EL (cell line): ENCODE results near the gene THOC6.

Experiments used
- DNase-seq: peaks from one replicate; pipeline ENCODE4 v3.0.0-alpha.2; 2016

The THOC6 gene

DNA sequence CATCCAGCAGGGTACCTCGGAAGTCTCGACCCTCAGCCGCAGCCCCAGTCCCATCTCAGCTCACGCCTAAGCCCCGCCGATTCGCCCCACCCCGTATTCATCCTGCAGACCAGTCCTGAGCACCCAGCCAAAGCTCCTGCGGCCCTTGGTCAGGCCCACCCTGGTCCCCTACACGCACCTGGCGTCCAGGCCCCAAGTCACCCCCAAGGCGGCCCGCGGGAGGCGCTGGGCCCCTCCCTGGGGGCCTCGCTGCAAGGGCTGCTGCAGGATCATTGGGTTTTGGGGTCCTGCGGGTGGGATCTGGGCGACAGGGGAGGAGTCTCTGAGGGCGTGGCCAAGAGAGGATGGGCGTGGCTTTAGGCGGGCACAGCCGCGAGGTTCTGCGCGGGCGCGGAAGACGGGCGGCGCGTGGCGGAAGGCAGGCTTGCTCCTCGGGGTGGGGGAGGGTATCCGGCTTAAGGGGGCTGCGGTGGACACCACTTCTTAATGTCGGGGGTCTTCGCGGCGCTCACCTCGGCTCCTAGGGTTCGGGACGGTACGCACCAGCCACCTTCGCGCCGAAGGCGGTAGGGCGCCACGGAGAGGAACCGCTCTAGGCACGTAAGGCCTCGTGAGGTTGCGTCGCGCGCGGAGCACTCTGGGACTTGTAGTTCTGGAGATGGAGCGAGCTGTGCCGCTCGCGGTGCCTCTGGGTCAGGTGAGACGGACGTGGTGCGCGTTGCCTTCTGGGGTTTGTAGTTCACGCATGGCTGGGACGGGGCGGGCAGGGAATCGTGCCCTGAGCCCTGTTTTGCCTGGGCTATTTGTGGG is at the start of gene THOC6, which contains the start of gene HCFC1R1:
Gene THOC6 (plus strand): TSS at position 367 of the 810 bp plus-strand sequence. CDS start 292 bp downstream, at position 659.
Gene HCFC1R1 (minus strand): TSS at position 274 of the 810 bp plus-strand sequence. CDS start 1 bp downstream, at position 273.
- DNase-seq, result peak; percentile 97

DNA sequence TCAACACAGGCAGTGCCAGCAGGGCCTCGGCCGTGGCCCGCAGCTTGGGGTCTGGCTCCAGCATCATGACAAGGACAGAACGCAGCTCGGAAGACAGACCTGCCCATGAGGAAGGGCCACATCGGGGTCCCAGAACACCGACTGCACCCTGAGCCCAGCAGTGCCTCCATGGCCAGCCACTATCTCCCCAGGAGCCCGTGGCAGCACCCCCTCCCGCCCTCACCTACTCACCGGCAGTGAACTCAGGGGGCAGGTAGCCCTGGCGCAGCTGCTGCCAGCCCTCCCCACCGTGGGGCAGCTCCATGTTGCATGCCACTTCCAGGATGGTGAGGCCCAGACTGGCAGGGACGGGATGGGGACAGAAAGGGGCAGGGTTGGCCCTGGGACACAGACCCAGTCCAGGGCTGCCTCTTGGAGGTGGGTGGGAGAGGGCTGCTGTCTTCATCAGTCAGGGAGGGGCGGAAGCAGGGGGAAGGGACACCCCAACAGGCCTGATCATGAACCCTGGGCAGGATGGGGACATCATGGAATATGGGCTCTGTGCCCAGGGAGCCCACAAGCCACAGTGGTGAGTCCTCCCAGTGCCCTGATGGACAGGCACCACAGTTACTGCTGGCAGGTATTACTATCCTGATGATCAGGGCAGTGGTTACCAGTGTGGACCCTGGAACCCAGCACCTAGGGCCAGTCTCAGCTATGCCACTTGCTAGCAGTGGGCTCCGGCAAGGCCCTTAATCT is 49.3 kb upstream of the THOC6 start:
- no peak for DNase-seq

DNA sequence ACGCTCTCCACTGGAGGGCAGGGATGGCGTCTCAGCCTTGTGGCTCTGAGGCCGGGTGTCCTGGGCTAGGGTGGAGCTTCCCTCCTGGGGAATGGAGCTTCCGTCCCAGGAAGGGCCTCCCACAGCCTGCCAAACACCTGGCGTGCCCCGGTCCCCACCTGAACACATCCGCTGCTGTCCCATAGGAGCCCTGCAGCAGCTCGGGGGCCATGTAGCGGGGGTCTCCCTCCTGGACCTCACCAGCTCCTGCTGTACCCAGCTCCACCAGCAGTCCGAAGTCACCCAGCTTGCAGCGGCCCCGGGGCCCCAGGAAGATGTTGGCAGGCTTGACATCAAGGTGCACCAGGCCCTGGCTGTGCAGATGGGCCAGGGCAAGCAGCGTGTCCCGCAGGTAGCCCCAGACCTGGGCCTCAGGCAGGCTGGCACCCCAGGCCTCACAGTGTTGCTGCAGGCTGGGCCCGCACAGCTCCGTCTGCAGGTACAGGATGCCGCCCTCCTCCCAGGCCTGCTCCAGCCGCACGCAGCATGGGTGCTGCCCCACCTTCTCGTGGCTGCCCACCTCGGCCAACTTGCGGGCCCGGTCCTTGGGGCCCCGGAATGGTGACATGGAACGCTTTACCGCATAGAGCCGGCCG is 48.6 kb upstream of the THOC6 start:
- no peak for DNase-seq

DNA sequence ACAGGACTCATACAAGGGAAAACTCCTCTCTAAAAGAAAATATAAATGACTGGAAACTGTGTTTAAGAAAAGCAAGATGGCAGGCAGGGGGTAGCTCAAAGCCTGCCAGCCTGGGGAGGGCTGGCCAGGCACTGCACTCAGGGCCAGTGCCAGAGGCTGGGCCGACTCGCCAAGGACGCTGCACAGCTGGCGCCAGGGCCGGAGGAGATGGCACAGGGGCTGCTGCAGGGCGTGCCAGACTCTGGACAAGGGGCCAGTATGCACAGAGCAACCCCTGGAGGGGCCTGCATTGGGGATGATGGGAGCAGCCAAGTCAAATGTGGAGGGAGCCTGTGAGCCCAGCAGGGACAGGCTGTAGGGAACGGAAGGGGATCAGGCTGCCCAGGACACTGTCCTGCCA is 47.6 kb upstream of the THOC6 start:
- no peak for DNase-seq

DNA sequence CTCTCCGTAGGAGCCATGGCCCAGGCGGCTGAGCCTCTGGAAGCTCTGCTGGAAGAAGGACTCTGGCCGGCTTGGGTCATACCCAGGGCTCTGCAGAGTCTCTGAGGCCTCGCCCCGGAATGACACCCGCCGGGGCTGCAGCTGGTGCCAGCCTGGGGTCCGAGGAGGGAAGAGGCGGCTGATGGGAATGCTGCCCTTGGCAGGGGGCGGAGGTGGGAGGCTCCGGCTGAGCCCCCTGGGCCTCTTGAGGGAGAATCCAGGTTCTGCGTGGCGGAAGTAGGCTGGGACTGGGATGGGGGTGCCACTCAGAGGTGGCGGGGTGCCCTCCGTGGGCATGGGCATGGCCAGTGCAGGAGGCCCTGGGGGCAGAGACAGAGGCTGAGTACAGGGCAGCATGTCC is 47.2 kb upstream of the THOC6 start:
- no peak for DNase-seq

DNA sequence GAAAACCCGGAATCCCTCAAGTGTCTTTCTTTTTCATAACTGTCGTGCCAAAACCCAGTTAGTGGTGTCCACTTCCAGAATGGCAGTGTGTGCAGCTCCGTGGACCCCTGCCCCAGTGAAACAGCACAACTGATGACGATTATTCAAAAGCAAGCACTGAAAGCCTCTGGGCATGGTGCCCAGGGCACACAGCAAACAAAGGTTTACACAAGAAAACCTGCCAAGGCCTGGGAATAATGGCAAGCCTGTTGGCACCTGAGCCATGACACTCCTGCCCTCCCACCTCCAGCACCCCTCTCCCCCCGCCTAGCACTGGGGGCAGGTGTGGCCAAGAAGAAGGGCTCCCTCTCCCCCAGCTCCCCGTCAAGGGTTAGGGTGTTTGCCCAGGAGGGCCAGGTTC is 46.4 kb upstream of the THOC6 start:
- DNase-seq, result no peak

DNA sequence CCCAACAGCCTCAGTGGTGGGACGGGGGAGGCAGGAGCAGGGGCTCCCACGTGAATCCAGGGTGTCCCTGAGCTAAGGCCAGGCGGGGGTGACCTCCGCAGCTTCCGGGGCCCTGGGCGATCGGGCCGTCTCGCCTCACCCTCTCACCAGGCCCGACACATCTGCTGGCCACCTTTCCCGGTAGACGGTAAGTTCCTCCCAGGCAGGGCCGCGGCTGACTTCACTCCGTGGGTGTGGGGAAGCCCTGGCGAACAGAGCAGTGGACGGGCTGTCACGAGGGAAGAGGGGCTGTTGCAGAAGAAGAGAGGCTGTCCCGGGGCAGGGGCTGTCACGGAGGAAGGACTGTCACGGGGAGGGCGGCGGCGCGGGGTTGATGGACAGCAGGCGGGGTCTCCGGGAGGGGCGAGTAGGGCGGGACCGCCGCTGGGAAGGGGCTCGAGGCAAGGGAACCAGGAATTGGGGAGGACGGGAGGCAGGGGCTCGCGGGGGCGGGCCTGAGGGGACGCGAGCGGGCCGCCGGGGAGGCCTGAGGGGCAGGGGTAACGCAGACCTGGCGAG is 44.1 kb upstream of the THOC6 start:
- peak; percentile 45 for DNase-seq

DNA sequence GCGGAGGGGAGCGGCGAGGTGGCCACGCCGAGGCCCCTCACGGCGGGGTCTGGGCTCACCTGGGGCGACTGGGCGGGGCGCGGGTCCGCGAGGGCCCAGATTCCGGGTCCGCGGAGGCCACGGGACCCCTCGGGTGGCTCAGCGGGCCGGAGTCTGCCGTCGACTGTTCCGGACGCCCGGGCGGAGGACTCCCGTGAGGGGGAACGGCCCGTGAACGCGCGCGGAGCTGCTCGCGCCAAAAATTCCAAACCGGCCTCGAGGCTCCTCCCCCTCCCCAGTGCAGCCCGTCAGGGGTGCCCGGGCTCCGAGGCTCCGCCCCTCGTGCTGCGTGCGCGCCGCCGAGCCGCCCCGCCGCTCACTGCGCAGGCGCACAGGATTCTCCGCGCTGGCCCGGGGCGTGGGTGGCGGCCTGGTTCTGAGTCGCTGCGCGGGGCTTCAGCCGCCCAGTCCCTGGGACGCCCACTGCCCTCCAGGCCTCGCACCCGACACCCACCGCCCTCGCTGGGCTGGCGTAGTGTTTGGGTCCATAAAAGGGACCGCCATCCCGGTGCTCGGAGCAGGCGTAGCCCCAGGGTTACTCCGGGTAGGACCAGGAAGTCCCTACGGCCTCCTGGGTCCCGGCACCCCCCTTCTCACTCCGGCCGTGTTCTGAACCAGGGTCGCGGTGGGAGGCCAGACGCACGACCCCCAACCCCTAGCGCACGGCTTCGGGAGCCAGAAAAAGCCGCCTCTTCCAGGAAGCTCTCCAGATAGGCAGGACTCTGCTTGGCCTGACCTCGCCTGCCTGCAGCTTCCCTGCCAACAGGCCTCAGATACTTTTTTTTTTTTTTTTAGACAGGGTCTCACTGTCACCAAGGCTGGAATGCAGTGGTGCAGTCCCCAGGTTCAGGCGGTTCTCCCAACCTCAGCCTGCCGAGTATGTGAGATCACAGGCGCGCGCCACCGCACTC is 43.3 kb upstream of the THOC6 start, which contains the start of gene PKMYT1:
Gene PKMYT1 (minus strand): TSS at position 220 of the 950 bp plus-strand sequence. CDS start 789 bp downstream, outside the sequence.
- DNase-seq, result peak; percentile 87

DNA sequence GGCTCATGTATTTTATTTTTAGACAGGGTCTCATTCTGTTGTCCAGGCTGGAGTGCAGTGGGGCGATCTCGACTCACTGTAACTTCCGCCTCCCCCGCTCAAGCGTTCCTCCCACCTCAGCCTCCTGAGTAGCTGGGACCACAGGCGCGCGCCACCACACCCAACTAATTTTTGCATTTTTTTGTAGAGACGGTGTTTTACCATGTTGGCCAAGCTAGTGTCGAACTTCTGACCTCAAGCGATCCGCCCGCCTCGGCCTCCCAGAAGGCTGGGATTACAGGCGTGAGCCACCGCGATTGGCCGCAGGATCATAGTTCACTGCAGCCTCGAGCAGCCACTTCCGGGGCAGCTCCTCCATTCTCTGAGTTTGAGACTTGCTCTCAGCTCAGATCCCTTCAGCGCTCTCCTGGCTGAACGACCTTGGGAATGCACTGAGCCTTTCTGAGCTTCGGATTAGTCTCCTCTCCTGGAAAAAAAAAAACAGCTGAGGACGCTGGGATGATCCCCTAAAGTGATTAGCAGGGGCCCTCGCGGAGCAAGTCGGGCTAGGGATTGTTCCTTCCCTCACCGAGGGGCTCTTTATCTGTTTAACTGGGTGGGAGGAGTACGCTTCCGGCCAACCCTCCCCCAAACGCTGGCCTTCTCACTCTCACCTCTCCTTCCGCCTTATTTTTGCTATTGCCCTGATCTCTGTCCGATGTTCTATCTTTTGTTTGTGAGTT is 42.5 kb upstream of the THOC6 start:
- DNase-seq, result no peak

DNA sequence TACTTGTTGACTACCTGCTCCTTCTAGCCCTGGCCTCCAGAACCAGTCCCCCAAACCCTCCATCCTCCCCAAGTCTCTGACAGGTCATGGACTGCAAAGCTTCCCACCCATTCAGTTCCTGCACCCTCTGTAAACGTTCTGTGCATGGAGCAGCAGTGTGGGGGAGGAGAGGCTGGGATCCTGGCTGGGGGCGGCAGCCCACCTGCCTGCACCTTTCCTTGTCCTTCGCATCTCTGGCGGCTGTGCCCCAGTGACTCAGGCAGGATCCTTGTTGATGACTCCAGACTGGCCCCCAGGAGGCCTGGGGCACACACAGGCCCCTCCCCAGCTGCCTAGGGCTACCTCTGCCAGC is 42.0 kb upstream of the THOC6 start:
- no peak for DNase-seq

DNA sequence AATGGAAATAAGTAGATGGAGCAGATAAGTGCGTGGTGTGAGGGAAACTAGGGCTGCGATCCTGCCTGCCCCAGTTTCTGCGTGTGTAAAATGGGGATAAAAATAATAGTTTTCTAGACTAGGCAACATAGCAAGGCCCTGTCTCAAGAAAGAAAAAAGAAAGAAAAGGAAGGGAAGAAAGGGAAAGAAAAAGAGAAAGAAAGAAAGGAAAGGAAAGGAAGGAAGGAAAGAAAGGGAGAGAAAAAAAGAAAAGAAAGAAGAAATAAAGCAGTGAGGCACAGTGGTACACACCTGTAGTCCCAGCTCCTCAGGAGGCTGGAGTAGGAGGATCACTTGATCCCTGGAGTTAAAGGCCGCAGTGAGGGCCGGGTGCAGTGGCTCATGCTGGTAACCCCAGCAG is 41.4 kb upstream of the THOC6 start:
- no peak for DNase-seq

DNA sequence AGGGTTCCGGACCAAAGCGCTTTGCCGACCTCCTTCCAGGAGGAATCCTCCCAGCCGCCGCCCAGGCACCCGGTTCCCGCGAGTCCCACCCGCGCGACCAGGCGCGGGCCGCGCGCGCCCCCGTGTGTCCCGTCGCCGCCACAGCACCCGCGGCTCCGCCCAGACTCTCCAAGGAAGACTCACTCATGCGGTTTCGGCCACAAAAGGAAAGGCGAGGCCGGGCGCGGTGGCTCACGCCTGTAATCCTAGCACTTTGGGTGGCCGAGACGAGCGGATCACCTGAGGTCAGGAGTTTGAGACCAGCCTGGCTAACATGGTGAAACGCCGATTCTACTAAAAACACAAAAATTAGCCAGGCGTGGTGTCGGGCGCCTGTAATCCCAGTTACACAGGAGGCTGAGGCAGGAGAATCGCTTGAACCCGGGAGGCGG is 40.1 kb upstream of the THOC6 start:
- peak; percentile 83 for DNase-seq

DNA sequence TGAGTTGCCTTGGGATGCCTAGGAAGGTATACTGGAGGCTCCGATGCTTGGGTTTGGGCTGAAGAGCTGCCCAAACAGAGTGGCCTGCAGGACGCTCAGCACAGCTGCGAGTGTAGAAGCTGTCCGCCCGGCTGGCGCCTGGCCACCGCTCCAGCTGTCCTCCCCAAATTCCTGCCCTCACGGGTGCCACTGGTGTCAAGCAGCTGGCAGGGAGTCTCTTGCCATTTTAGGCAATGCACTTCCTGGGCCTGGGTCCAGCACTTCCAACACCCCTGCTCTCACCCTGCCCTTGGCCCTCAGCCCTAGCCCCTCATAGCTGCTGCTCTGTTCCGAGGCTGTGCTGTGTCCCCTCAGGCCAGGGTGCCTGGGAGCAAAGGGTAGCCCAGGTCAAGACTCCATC is 38.4 kb upstream of the THOC6 start:
- no peak for DNase-seq

DNA sequence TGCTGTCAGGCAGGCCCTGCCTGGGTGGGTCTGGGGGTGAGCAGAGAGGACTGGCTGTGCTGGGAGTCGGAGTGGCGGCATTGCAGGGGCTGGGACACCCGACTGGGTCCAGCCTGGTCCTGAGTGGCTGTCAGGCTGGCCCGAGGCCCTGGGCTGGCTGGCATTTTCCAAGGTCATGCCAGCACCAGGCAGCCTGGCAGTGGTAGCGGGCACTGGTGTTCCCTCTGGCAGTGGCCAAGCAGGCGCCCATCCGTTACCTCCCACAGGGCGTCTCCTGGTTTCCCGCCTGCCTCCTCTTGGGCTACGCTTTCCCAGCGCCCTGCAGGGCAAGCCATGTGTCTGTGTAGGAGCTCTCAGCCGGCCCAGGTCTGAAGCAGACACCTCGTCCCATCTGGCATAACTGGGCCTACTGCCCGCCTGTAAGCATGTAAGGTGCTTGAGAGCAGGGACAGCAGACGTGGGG is 37.9 kb upstream of the THOC6 start:
- no peak for DNase-seq

DNA sequence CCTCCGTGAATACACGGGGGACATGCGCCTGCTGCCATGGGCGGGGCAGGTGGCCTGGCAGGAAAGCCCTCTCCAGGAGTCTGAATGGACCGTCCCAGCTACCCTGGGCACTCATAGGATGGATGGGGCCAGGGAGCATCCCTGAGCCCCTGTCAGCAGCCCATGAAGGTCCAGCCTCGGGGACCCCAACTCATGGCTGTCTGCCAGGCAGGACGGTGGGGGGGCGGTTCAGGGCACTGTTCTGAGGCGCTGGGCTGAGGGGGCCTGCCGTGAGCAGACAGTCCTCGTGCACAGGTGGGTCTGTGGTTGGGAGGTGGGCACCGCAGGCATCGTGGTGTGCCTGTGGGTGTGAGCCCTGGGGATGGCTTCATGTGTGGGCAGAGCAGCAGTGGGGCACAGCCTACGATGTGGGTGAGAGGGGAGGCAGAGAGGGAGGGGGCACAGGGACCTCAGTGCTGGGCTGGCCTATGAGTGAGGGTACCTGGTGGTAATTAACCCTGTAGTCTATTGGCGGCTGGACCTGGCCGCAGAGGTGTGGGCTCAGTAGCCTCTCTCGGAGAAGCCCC is 37.1 kb upstream of the THOC6 start:
- no peak for DNase-seq

DNA sequence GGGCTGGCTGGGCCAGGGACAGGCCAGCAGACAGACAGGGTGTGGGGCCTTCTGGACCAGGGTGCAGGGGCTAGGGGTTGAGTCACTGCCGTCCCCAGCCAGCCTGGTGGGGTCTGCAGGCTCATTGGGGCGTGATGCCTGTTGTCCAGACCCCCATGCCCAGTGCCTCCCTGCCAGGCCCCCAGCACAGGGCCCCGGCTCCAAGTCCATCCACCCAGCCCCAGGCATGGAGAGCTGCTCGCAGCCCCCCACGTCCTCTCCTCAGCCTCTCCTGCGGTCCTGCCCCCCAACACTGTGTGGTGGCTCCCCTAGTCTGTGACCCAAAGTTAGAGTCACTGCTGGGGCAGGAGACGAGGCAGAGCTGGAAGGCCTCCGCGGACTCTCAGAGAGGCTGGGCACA is 36.5 kb upstream of the THOC6 start:
- no peak for DNase-seq

DNA sequence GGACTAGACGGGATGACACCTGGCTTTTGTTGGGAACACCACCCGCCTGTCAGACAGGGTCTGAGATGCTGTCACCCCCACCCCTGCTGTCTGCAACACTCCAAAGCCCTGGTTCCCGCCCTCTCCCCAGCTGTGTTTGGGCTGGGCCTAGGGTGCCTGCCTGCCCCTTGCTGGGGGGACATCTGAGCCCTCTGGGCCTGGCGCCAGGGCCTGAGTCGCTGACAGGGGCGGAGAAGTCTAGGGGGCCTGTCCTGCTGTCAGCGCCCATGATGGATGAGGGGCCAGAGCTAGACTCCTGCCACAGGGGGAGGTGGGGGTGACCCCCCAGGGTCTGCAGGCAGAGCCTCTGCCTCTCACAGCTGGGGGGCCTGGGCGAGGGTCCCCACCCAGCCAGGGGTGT is 36.0 kb upstream of the THOC6 start:
- no peak for DNase-seq

DNA sequence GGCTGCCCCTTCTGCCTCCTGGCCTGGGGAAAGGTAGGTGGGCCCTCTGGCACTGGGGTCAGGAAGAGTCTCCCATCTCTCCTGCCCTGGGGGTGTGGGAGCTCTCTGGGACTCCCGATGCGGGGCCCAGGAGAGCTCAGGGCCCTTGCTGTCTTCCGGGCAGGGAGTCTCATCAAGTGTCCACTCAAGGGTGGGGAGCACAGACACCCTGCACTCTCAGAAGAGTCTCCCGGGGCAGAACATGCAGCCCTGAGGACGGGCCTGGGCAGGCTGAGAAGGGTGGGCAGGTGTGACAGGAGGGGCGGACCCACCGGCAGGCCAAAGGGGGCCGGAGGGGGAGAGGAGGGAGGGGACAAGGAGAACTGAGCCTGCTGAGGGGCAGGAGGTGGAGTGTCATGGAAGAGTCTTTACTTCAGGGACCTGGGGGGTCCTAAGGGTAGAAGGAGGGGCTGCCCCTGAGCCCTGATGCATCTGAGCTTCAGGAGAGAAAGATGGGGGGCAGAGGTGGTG is 35.2 kb upstream of the THOC6 start:
- no peak for DNase-seq

DNA sequence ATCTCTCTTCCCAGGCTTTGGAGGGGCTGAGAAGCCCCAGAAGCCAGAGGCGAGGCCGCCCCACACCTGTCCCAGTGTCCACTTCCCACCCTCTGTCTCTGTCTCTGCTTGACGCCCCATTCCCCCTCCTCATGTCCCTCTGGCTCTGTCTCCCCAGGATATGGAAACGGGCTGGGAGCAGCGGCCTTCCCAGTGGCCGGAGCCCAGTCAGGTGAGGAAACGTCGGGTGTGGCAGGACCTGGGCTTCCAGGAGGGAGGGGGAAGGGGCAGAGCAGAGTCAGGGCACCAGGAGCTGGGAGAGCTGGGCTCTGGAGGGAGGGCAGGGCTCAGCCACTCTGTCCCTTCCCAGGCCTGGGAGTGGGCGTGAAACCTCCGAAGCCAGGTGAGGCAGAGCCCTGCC is 32.9 kb upstream of the THOC6 start:
- no peak for DNase-seq

DNA sequence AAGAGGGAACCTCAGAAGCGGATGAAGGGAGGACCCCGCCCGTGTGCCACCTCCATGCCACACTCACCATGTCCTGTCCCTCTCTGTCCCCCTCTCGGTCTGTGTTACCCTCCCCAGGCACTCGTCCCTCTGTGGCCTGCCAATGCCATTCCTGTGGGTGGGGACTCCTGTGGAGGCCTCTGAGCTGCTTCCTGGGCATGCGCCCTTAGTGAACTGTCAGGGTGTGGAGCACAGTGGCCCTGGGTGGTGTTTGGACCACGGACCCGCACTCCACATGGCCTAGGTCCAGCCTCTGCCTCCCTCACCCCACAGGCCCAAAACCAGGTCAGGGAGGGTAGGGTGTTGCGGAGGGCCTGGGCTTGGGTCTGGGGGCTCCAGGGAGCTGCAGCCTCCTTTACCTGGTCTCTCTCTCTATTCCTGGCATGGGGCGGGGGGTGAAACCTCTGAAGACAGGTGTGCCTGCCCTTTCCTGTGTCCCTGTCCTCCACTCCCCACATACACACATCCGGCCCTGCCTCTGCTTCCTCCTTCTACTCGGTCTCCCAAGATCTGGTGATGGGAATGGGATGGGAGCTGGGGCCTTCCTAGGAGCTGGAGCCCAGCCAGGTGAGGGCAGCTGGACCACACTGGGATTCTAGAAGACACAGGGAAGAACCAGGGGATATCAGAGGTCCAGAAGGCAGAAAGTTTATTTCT is 32.1 kb upstream of the THOC6 start:
- no peak for DNase-seq
